GM12872 (cell line): ENCODE measurements around the gene DNASE1L2.

Source experiments
- TF ChIP-seq, protein P1 (sequence below): IDR thresholded peaks from 3 replicates; pipeline ENCODE4 v1.5.1; 2011; ENCODE audit warnings: low read depth, mild to moderate bottlenecking, low read length, moderate library complexity; ENCODE audit not compliant: insufficient read depth

The DNASE1L2 gene

DNA sequence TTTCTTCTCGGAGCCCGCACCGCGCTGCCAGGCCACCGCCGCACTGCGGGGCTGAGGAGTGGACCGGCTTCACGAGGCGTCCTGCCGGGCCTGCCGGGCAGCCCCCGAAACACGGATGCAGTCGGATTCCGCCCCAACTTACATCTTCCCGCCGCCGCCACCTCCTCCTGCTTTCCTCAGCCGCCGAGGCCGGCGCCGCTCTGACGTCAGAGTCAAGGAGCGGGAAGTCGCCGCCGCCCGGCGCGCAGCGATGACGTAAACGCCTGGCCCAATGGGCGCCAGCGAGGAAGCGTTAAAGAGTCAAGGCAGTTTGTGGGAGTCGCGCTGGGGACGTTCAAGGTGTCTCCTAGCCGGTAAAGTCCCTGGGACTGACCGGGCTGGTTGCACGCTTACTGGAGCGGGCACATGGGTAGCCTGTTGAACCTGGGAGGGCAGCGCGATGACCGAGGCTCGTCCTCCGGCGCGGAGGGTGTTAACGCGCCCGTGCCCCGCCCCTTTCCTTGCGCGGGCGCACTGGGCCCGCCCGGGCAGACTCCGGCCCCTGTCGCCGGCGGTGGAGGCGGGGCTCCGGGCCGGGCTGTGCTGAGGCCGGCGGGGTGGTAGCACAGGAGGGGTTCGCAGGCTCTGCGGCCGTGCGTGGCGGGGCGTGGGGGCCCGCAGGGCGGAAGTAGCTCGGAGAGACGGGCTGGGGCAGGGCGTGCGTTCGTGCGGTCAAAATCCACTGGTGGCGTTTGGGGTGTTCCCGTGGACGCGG, 31.8 kb downstream of the DNASE1L2 start, which contains the start of gene RNPS1:
TSS of gene RNPS1 (minus strand) at position 214 of the 754 bp plus-strand sequence. CDS start 3,483 bp downstream, outside the sequence.
- TF ChIP-seq, protein P1, sequence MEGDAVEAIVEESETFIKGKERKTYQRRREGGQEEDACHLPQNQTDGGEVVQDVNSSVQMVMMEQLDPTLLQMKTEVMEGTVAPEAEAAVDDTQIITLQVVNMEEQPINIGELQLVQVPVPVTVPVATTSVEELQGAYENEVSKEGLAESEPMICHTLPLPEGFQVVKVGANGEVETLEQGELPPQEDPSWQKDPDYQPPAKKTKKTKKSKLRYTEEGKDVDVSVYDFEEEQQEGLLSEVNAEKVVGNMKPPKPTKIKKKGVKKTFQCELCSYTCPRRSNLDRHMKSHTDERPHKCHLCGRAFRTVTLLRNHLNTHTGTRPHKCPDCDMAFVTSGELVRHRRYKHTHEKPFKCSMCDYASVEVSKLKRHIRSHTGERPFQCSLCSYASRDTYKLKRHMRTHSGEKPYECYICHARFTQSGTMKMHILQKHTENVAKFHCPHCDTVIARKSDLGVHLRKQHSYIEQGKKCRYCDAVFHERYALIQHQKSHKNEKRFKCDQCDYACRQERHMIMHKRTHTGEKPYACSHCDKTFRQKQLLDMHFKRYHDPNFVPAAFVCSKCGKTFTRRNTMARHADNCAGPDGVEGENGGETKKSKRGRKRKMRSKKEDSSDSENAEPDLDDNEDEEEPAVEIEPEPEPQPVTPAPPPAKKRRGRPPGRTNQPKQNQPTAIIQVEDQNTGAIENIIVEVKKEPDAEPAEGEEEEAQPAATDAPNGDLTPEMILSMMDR = no peak

DNA sequence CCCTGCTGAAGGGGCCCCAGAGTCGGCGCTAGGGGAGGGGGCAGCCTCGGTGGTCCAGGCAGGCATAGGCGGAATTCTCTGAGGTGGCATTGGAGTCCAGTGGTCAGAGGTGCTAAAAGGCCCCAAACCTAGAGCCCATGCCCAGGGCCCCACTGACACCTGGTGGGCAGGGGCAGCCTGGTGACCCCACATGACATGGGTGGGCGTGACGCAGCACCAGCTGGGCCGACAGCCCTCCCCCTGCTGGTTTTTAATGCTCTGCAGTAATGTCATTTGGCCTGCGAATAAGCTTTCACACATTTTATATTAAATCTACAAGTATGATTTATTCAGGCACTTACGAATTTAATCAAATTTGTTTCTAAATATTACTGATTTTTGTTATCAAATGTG, 33.8 kb downstream of the DNASE1L2 start:
- TF ChIP-seq, protein P1 = no peak

DNA sequence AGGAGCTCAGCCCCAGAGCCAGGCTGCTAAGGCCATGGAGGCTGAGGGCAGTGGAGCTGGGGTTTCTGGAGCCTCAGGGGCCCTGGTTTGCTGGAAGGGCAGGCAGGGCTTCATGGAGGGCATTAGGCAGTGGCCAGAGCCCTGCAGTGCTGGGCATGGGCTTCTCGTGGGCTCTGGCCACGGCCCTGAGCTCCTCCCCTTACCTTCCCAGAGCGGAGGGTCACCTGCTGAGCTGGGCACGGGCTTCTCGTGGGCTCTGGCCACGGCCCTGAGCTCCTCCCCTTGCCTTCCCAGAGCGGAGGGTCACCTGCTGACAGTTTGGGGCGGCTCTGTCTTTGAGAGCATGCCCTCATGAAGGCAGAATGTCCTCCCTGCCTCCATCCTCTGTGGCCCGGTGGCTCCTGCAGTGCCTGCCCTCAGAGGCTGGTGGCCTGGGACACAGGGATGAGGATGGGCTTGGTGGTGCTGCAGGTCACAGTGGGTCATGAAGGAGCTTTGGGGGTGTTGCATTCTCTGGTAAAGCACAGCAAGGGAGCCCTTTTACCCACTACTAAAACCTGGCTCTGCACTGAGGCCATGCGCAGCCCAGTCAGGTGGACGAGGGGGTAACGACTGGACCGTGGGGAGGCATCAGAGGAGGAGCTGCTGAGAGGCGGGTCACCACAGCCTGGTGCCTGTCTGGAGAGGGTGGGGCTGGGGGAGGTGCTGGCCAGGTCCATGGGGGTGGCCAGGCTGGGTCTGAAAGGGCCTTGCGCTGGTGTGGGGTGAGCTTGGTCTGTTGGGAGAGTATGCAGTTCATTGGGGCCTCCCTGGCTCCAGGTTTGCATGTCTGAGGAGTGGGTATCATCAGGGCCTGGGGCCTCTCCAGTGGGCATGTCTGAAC, 34.6 kb downstream of the DNASE1L2 start:
- TF ChIP-seq, protein P1 = no peak

DNA sequence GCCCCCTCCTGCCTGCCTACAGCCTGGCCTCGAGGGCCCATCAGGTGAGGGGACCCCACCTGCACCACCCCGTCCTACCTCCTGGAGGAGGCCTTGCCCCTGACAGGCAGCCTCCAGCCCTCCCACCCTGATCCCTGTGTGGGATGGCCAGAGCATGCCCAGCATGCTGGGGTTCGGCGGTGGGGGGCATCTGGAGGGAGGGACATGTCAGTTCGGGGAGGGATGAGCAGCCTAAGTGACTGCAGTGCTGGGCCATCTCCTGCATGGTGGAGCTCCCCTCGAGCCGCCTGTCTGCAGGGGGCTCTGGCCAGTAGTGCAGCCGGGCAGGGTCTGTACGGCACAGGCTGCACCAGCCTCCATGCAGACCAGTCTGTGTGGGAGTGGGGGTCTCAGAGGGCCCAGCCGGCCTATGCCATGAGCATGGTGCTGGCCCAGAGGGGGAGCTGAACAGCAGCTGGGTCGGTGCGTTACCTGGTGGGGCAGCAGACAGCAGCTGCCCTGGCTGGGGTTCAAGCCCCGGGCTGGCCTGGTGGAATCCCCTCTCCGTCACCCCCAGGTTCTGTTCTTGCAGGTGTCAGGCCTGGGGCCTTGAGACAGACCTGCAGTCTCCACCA, 35.7 kb downstream of the DNASE1L2 start:
- TF ChIP-seq, protein P1 = no peak

DNA sequence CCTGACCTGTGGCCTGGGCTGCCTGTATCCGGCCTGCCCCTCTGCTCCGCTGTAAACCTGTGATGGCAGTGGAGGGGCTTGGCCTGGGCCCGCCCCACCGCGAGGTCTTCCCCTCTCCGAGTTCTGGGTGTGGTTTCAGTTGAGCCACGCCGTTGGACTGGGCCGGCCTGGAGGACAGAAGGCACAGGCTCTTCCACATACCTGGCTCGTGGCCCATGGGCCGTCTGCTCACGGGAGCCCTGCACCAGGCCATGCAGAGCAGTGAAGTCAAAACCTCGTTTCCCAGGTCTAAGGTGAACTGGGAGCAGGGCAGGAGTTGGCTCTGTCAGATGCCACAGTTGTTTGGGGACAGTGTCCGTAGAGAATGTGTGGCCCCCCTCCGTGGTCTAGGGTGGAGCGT, 37.2 kb downstream of the DNASE1L2 start:
- TF ChIP-seq, protein P1 = no peak

DNA sequence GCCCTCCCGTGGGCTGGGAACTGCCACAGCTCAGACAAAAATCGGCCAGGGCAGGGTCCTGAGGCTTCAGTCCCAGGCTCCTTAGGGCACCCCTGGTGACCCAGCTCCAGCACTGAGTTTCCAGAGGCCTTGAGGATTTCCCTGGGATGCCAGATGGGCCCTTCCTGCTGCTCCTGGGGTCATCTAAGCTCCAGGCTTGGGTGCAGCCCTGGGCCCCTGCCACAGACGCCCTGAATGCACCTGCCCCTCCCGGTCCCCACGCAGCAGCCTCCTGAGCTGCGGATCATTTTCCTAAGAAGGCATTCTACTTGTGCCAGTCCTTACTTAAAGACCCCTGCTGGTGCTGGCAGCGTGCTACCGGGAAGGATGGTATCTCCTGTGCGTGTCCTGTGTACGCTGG, 37.7 kb downstream of the DNASE1L2 start:
- TF ChIP-seq, protein P1 = no peak
